COLO829 (cell line): ENCODE data around the gene EPHB2.

Experiments used
- DNase-seq: peaks from one replicate; pipeline ENCODE4 v3.0.0; 2012; ENCODE audit warnings: low spot score

Gene EPHB2

DNA sequence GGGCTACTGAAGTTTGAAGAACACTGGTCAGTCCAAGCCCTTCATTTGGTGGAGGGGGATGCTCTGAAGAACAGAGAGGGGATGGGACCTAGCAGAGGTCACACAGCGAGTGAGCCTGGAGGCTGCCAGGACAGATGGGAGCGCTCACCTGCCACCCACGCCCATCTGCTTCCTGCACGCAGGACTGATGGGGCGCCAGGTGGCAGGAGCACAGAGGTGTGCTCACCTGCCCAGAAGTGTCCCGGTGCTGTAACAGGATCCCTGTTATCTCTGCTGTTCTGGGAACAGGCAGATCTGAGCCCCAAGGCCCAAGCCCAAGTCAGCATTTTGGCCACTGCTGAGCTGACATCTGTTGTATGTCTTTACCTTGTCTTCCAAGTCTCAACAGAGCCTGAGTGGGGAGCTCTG is 40.5 kb downstream of the EPHB2 start:
- DNase-seq, result no peak

DNA sequence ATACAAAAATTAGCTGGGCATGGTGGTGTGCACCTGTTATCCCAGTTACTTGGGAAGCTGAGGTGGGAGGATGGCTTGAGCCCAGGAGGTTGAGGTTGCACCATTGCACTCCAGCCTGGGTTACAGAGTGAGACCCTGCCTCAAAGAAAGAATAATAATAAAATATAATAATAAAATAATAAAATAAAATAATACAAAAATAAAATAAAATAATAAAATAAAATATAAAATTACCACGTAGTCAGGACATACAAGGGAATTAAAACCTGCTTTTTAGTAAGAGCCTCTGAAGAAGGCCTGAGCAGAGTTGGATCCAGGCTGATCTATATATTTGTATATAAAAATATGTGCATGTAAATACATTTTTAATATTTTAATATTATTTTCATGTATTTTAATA is 41.7 kb downstream of the EPHB2 start:
- DNase-seq, result no peak

- DNase-seq, result no peak
Observed at GRCh38 chr1:22753481-22753971, 42.9 kb downstream of the EPHB2 start.

GRCh38 chr1:22754106-22754768 is 43.6 kb downstream of the EPHB2 start:
- no peak for DNase-seq

- no peak for DNase-seq
Observed at GRCh38 chr1:22754824-22755223, 44.2 kb downstream of the EPHB2 start.

DNA sequence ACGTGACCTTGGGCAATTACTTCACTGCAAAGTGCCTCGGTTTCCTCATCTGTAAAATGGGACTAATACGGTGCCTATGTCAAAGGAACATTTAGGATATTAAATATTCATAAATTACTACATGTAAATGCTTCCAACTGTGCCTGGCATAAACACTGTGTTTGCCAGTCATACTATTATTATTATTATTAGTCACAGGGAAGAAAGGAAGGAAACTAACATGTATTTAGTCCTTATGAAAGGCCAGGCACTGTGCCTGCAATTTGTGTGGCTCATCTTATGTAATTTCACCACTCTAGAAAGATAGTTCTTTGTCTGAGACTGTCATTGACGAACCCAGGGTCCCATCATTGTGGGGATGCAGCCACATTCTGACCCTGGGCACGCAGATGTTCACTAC is 45.0 kb downstream of the EPHB2 start:
- DNase-seq, result no peak

- DNase-seq, result no peak
Observed at GRCh38 chr1:22756125-22756735, 45.6 kb downstream of the EPHB2 start.

DNA sequence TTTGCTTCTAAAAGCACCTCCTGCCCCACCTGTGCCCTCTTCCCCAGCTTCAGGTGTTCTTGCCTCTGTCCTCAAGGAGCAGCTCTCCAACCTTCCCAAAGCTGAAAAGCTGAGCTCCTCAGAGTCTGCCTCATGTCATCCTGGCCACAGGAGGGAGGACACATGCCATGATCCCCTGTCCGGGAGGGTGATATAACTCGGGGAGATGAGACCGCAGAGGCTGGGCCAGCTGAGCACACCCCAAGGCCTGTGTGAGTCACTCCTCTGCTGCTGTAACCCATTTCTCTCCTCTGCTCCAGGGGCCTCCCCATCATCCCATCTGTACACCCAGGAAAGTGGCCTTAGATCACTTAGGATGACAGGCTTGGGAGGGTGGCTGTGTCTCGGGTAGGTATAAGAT is 49.8 kb downstream of the EPHB2 start:
- DNase-seq, result no peak

DNA sequence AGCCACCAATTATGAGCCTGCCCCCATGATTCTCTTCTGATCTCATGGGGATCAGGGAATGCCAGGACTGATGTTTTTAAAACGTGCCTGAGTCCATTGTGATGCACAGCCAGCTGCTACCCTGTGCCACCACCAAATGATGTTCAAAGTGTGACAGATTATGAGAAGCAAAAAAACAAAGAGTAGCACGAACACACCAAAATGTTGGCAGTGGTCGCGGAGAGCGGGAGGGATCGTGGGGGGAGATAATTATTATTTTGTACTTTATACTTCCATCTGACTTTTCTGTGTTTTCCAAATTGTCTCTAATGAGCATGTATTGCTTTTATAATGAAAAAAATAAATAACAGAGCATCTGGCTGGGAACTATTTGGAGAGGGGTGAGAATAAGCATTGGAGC is 50.5 kb downstream of the EPHB2 start:
- DNase-seq, result no peak

GRCh38 chr1:22761821-22762220 is 51.2 kb downstream of the EPHB2 start:
- DNase-seq, result no peak

DNA sequence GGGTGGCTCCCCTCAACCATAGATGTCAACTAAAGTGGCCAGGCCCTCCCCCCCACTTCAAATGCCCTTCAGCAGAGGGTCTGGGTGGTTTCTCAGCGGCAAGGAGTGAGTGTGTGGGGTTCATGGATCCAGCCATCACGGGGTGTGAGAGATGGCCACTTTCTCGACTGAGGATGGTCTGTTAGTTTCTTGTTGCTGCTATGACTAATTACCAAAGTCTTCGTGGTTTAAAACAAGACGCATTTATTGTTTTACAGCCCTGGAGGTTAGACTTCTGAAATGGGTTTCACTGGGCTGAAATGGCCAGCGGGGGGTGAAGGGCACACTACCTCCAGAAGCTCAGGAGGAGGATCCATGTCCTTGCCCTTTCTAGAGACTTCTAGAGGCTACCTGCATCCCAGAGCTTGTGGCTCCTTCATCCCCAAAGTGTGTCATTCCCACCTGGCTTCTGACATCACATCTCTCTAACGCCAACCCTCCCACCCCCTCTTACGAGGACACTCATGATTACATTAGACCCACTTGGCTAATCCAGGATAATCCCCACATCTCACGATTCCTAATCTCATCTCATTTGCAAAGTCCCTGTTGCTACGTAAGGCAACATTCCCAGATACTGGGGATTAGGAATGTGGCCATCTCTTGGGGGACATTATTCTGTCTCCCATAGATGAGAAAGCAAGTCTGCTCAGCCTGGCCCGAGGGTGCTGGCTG is 53.0 kb downstream of the EPHB2 start:
- DNase-seq, result no peak

DNA sequence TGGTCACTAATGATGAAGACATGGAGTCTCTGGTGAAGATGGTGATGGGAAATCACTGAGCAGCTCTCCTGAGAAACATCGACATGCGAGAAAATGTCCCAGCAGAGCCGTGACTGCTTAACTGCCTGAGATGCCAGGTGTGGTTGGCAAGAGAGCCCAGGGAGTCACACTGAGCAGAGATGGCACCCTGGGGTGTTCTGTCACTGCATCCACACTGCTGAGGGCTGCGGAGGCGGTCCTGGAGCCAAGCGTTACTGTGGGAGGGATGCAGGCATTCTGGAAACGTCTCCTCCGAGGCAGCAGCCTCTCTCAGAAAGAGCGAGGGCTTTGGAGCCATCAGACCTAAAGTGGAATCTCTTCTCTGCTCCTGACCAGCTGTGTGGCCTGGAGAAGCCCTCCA is 57.2 kb downstream of the EPHB2 start:
- no peak for DNase-seq

- no peak for DNase-seq
Observed at GRCh38 chr1:22769932-22770331, 59.3 kb downstream of the EPHB2 start.

GRCh38 chr1:22772014-22772413 is 61.4 kb downstream of the EPHB2 start:
- no peak for DNase-seq

- no peak for DNase-seq
Observed at GRCh38 chr1:22773981-22774832, 63.6 kb downstream of the EPHB2 start.

DNA sequence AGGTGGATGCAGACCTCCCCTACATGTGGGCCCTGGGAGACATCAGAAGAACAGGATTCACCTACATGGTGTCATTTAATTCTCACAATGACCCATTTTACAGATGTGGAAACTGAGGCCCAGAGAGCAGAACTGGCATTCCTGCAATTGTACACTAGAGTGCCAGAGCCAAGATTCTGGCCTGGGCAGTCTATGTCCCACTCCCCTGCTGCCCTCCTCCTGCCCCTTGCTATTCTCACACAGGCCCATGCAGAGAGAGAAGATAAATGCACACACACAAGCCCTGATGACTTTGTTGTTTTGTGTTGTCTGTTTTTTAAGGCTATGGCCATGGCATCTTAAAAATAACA is 64.2 kb downstream of the EPHB2 start:
- no peak for DNase-seq

- DNase-seq, result no peak
Observed at GRCh38 chr1:22775478-22775877, 64.8 kb downstream of the EPHB2 start.

- no peak for DNase-seq
Observed at GRCh38 chr1:22776035-22776613, 65.5 kb downstream of the EPHB2 start.

DNA sequence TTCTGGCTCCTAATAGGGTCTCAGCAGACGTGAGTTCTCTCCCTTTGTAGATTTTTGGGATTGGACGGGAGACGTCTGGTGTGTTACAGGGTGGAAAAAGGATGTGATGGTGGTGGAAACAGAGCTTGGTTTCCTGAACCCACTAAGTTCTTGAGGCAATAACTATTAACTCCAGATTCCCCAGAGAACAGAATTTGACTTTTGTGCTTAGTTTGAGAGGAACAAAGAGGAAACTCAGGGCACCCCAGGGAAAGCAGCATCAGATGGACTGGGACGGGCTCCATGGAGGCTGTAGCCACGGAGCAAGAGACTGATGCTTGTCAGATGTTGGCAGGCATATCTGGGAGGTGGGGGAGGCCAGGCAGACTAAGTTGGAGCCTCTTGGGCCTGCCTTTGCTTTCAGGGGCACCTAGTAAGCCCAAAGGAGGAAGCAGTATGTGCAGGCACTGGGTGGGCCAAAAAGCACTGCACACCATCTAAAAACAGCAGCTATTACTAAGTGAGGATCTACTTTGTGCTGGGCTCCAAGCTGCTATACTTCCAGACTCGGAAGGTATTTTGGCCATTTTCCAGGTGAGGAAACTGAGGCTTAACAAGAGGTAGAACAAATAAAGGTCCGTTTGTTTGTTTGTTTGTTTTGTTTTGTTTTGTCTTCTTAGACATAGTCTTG is 66.9 kb downstream of the EPHB2 start:
- DNase-seq, result no peak

- no peak for DNase-seq
Observed at GRCh38 chr1:22778408-22778807, 67.8 kb downstream of the EPHB2 start.

- DNase-seq, result no peak
Observed at GRCh38 chr1:22778862-22779520, 68.4 kb downstream of the EPHB2 start.
